NCI-H2227 treated with DMSO at 0.1 percent for 48 hours (cell line): ENCODE measurements around the gene ABCC3.

Source experiments
- DNase-seq: peaks from one replicate; lab custom pipeline; 2025; lab: John Stamatoyannopoulos, UW

Gene ABCC3, protein sequence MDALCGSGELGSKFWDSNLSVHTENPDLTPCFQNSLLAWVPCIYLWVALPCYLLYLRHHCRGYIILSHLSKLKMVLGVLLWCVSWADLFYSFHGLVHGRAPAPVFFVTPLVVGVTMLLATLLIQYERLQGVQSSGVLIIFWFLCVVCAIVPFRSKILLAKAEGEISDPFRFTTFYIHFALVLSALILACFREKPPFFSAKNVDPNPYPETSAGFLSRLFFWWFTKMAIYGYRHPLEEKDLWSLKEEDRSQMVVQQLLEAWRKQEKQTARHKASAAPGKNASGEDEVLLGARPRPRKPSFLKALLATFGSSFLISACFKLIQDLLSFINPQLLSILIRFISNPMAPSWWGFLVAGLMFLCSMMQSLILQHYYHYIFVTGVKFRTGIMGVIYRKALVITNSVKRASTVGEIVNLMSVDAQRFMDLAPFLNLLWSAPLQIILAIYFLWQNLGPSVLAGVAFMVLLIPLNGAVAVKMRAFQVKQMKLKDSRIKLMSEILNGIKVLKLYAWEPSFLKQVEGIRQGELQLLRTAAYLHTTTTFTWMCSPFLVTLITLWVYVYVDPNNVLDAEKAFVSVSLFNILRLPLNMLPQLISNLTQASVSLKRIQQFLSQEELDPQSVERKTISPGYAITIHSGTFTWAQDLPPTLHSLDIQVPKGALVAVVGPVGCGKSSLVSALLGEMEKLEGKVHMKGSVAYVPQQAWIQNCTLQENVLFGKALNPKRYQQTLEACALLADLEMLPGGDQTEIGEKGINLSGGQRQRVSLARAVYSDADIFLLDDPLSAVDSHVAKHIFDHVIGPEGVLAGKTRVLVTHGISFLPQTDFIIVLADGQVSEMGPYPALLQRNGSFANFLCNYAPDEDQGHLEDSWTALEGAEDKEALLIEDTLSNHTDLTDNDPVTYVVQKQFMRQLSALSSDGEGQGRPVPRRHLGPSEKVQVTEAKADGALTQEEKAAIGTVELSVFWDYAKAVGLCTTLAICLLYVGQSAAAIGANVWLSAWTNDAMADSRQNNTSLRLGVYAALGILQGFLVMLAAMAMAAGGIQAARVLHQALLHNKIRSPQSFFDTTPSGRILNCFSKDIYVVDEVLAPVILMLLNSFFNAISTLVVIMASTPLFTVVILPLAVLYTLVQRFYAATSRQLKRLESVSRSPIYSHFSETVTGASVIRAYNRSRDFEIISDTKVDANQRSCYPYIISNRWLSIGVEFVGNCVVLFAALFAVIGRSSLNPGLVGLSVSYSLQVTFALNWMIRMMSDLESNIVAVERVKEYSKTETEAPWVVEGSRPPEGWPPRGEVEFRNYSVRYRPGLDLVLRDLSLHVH (N-terminal part only)

DNA sequence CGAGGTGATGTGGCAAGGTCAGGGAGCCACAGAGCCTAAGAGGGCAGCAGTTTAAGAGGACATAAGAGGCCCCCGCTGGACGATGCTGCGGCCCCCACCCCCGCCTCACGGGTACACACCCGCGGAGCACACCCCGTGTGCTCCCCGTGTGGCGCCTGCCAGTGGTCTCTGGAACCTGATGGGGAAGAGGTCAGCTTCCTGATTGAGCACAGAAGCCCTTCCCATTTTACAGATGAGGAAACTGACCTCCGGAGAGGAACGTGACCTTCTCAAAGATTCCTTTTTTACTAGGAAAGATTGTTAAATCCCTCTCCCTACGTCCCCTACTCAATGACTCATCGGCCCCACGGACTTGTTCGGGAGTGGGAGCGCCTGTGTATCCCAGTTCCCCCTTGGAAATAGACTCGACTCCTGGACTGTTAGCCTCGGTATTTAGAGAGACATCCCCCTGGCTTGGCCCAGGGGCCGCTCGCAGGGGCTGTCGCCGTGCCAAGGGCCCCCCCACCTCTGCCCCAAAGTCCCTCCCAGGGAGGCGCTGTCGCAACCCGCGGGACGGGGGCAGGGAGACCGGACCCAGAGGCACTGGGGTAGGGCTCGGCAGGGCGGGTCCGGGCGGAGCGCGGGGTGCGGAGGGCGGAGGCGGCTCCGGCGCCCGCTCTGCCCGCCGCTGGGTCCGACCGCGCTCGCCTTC, at the start of gene ABCC3:
TSS of gene ABCC3 (plus strand) at position 658 of the 691 bp plus-strand sequence. CDS start 56 bp downstream, outside the sequence.
- no peak for DNase-seq

DNA sequence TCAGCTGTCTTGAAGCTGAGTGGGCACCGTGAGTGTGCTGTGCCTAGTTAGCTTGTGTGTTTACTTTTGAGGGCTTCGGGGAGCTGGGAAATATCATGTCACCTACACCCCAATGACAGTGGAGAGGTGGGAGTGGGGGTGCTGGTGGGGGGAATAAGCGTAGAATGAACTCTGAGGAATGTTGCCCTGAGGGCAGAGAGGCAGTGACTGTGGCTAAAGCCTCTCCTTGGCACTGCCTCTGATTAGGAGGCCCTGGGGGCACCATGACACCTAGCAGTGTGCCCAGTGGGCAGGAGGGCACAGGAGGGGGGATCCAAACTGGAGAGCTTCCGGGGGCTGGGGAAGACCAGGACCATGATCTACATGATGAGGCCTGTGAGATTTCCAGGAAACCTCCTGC, 49.3 kb upstream of the ABCC3 start:
- DNase-seq = no peak

DNA sequence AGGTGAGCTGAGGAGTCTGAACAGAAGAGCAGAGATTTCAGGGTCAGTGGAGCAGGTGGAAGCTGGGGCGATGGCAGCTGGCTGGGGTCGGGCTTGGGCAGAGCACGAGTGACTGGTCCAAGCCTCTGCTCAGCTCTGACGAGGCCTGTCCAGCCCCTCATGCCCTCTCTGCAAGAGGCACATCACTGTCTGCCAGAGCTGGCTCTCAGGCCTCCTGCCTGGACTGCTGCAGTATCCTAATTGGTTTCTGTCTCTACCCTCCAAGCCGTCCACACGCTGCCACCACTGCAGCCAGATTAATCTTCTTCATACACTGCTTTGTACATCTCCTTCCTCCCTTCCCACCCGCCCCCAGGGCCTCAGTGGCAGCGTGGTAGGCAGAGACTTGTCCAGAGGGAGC, 48.8 kb upstream of the ABCC3 start:
- no peak for DNase-seq

DNA sequence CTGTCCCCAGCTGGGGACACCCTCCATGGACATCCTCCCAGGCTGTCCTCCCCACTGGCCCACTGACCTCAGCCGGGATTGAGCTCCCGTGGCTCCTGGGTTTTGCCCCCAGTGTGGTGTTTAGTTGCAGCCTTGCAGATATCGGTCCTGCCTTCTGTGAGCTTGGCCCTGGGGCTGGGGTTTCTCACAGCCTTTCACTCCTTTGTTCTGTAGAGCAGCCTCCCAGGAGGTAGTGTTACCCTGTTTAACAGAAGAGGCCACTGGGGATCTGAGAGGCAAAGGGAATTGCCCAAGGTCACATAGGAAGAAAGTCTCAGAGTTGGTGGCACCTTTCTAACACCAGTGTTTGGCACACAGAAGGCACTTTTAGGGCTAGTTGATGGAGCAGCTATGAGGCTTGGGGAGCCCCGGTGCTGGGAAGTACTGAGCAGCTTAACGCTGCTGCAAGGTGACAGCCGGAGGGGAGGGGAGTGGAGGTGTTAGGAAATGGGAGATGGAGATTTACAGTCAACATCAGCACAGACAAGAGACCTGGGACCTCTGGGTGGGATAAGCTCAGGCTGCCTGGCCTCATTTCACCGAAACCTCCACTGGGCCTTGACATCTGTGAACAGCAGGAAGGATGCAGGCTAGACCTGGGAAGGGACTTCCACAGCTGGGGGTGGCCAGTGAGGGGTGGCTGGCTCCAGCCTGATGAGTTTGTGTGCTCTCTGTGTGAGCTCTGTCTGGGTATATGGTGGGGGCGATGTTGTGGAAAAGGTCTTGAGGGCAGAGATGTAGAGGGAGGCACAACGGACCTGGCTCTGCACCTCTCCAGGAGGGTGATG, 48.0 kb upstream of the ABCC3 start:
- no peak for DNase-seq

DNA sequence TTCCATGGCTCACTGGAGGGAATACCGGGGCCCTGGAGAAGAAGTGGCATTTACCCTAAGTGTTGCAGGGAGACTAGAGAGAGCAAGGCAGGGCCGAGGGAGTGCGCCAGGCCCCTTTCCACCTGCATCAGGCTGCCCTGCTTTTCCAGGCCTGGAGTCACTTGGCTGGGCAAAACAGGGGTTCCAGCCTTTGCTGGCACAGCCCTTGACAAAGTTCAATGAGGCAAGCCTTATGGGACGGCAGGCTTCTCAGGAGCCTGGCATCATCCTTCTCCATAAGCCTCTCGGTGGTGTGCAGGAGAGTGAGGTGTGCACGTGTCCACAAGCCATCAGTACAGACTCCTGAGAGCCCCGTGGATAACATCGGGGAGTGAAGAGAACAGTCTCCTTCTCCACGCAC, 47.1 kb upstream of the ABCC3 start:
- DNase-seq = no peak

DNA sequence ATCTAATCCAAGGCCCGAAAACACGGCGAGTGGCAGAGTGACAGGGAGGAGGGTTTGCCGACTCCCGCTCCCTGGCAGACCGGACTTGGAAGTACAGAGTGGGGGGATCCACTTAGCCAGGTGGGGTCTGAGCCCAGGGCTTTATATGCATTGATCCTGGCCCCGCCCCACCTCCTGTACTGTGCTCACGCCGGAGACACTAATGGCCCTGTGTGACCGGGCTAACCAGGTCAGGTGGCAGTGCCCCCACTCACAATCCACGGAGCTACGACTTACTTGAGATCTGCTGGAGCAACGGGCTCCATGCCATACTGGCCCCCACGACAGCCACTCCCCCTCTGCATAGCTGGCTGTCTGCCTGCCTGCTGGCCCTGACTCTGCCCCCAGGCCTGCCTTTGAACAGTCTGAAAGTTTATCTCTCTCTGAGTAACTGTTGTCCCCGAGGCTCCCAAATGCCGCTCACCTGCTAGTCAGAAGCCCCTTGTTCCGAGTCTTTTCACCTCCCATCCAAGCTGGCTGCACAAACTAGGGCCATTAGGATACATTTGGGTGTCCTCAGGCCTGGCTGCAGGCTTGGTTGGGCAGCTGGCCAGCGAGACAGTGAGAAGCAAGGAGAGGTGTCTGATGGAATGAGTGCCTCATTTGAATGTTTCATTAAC, 46.2 kb upstream of the ABCC3 start:
- DNase-seq = no peak

DNA sequence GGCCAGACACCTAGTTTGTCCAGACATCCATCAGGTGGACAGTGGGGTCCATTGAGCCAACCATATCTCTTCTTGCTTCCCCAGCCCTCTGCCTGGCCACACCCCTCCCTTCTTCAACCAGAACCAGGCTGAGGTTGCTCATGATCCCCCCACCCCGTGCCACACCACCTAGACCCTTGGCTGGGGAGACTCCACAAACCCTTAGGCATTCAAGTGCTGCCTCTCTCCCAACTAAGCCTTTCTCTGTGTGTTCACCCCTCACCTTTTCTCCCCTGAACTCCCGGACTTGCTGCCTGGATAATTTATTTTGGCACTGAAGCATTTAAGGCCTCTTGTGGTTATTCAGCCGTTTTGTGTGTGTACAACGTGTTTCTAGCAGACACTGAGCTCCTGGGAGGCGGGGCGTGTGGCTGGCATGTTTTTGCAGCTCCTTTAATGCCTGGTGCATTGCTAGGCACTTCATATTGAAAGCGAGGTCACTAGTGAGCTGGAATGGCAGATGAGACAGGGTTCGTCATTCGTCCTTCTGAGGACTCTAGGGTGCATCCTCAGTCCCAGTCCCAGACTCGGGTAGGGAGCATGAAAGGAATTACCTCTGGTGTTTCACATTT, 45.5 kb upstream of the ABCC3 start:
- no peak for DNase-seq

DNA sequence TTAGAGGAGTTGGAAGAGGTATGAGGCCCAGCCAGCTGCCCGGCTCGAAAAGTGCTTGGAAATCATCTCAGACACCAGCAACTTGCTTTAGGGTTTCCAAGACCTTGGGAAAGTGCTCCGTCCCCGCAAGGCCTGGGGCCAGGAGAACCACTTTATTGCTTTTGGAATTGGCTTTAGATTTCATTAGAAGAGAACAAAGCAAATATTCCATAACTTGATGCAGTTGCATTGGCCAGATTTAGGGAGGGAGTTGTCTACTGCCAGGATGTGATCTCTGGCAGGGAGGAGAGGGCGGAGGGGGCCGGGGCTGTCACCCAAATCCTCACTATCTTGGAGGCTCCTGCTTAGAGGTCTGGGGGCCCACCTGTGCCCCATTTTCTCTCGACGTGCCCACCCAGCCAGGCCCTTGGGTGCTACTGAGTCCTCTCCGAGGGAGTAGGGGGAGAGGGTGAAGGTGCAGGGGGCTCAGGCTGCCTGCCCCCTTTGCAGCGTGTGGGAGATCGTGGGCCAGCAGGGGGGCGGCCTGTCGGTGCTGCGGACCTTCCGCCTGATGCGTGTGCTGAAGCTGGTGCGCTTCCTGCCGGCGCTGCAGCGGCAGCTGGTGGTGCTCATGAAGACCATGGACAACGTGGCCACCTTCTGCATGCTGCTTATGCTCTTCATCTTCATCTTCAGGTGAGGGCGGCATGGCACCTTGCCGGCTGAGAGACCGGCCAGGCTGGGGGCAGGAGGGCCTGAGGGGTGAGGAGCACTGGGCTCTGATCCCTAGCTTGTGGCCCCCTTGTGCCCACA, 43.5 kb upstream of the ABCC3 start:
- DNase-seq = no peak

DNA sequence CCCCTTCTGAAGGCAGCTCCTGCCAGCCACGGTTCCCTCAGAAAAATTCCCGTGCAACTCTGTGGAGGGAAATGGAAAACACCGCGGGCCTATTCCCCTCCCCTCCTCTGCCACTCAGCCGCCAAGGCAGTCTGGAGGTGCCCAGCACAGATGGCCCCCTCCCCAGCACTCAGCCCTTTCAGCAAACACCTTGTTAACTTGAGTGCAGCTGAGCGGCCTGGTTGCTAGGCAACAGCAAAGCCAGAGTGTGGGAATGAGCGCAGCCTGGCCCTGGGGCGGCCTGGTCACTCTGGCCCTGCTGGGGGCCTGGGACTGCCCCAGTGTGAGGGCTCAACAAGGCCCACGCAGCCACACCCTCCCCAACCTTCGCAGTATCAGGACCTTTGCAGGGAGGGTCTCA, 41.4 kb upstream of the ABCC3 start:
- peak; percentile 82 for DNase-seq

DNA sequence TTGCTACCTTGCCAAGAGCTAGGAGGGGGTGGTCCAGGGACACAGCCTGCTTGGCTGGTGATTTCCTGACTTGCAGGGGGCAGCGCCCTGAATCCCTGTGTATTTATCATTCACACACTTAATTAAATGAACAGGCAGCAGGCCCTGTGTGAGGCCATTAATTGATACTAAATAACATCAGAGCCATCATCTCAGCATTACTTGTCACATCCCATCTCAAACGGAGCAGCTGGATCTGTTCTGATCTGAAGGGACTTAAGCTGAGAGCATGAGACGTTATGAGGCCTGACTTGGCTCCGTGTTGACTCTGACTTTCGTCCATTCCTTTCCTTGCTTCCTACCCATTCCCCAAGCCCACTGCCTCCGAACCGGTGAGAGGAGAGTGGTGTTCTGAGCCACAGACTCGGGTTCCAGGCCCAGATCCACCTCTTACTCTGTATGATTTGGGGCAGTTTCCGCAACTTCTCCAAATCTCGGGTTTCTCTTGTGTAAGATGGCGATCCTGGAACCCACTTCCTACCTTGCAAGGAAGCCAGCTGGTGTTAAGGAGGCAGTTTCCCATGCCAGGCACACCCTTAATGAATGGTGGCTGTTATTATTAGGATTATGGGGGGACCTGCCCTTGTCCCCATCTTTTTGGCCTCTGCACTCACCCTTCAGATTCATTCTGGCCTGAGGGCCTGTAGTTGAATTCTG, 40.4 kb upstream of the ABCC3 start:
- no peak for DNase-seq

DNA sequence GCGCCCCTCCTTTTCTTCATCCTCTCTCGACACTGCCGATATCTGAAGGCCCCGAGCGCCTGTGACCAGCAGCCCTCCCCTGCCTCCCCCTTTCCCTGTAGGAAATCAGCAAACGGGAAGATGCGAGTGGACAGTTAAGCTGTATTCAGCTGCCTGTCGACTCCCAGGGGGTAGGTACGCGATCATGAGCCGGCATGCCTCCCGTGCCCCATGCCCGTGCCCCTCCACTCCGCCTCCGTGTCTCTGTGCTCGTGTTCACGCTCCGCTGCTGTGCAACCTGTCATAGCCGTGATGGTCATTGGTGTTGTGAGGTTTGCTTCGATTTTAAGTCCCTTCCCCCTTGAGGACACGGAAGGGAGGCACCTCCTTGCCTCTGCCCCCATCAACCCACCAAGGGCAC, 39.8 kb upstream of the ABCC3 start:
- no peak for DNase-seq

DNA sequence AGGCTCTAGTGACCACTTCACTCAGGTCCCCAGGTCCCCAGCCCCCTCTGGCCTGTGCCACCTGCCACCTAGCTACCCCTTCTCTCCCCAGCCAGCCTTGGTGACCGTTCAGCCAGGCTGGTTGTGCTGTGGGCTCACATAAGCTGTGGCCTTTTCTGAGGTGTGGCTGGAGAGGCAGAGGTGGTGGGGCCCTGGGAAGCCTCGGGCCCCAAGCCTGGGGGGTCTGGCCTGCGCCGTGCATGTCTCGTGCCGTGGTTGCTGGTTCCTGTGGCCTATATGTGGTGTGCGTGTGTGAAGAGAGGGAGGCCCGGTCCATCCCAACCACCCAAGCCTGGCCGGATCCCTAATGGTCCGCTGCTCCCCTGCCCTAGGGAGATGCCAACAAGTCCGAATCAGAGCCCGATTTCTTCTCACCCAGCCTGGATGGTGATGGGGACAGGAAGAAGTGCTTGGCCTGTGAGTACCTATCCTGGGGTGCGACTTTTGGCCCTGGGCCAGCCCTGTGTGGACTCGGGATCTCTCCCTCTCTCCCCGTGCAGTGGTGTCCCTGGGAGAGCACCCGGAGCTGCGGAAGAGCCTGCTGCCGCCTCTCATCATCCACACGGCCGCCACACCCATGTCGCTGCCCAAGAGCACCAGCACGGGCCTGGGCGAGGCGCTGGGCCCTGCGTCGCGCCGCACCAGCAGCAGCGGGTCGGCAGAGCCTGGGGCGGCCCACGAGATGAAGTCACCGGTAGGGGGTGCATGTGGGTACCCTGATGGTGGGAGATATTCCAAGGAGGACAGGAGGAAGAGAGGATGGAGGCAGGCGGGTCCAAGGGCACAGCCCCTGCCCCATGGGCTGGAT, 38.3 kb upstream of the ABCC3 start:
- no peak for DNase-seq

DNA sequence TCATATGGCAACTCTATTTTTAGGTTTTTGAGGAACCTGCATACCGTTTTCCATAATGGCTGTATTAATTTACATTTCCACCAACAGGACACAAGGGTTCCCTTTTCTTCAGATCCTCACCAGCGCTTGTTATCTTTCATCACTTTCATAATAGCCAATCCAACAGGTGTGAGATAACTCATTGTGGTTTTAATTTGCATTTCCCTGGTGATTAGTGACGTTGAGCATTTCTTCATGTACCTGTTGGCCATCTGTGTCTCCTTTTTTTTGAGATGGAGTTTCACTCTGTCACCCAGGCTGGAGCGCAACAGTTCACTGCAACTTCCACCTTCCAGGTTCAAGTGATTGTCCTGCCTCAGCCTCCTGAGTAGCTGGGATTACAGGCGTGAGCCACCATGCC, 36.2 kb upstream of the ABCC3 start:
- no peak for DNase-seq

DNA sequence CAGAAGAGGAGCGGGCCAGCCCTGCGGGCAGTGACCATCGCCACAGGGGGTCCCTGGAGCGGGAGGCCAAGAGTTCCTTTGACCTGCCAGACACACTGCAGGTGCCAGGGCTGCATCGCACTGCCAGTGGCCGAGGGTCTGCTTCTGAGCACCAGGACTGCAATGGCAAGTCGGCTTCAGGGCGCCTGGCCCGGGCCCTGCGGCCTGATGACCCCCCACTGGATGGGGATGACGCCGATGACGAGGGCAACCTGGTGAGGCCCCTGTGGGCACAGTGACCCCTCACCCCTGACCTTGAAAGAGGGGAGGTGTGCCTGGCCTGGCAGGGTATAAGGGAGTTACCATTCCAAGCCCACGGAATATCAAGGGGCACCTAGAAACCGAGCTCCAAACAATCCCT, 35.1 kb upstream of the ABCC3 start:
- DNase-seq = no peak

DNA sequence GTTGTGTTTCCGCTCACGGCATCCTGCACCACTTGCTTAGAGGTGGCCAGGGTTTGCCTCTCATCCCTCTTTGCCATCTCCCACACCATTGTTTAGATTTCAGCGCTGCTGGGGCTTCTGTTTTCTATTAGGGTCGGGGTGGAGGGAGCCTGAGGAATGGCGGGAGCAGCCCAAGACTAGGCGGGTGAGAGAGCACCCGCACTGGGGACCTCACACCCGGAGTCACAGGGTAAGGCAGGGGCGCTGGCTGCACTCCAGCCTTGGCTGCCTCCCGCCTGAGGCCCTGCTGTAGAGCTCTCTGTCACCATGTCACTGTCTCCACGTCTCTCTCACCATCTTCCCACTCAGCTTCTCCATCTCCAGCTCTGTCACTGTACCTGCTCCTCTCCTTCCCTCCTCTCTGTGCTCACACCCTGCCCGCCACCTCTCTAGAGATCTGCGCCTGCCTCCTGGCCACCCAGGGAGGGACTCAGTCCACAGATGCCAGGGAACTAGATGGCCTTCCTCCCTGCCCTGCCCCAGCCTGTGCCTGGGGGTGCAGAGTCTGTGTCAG, 32.8 kb upstream of the ABCC3 start:
- DNase-seq = no peak

DNA sequence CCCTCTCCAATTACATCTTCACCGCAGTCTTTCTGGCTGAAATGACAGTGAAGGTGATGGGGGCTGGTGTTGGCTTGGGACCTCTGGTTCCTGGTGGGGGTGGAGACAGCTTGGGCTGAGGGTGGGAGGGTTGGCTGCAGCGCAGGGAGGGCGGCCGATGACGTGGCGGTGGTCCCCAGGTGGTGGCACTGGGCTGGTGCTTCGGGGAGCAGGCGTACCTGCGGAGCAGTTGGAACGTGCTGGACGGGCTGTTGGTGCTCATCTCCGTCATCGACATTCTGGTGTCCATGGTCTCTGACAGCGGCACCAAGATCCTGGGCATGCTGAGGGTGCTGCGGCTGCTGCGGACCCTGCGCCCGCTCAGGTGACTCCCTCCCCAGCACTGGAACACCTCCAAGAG, 31.8 kb upstream of the ABCC3 start:
- no peak for DNase-seq

DNA sequence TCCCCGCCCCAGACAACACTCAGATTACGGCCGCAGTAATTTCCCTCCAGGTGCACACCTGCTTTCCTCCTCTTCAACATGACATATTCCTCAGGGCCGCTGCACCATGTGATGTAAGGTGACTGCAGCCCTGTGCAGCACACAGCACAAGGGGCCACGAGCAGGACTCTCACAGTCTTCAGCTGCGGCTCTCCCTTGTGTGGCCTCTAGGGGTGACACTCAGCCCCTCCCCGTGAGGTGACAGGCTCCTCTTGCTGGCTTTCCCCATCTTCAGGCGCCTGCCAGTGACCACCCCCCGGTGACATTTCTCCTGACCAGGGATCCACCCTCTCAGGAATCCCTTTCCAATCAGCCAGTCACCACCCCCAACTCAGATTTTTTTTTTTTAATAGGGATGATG, 31.3 kb upstream of the ABCC3 start:
- no peak for DNase-seq
